GM12878 (cell line): Measurements from ENCODE around the gene PBRM1. TPM values are rescaled to one million over a fixed set of nuclear protein-coding genes. Genes with fewer than 3 reads are reported as not detected.

Source experiments
- ATAC-seq: fragments of 200-7000 bp; cut with Tn5 transposase; 3 replicates; pipeline ENCODE4 v1.9.1; 2020; ENCODE audit warnings: mild to moderate bottlenecking, moderate library complexity
- BruUV-seq: library from RNA; stranded (reverse); fragments of 400-500 nt; replicated peaks from 2 replicates; lab custom pipeline; 2021; lab: Mats Ljungman, UMichigan
- CTCF ChIA-PET: fragments of 300-600 bp; sonication (Branson Sonifier 250); formaldehyde crosslinking; extraction: SDS; loops from one replicate; lab custom pipeline; 2021; ENCODE audit warnings: inconsistent platforms; lab: Yijun Ruan, JAX
- POLR2A ChIA-PET: fragments of 350-600 bp; formaldehyde crosslinking; extraction: SDS; loops from one replicate; lab custom pipeline; 2021; ENCODE audit warnings: inconsistent platforms; lab: Charles Lee
- RAD21 ChIA-PET: fragments of 300-600 bp; sonication (Branson Sonifier 250); formaldehyde crosslinking; loops from one replicate; lab custom pipeline; 2023; ENCODE audit warnings: antibody characterized with exemption; ENCODE audit not compliant: unreplicated experiment; lab: Charles Lee
- SMC1A ChIA-PET: fragments of 300-600 bp; sonication (Branson Sonifier 250); formaldehyde crosslinking; loops from one replicate; lab custom pipeline; 2023; ENCODE audit not compliant: unreplicated experiment, uncharacterized antibody; lab: Charles Lee
- DNase-seq: peaks from one replicate; pipeline ENCODE4 v3.0.0-alpha.2; 2011; ENCODE audit warnings: low read depth, low spot score
- FAIRE-seq: peaks from 3 replicates; lab custom pipeline; 2011; peaks lifted over from hg19 to GRCh38; lab: Jason Lieb, UNC
- H2AFZ ChIP-seq: 2 replicates; pipeline ENCODE4 v1.6.0; 2011; ENCODE audit warnings: low read depth, low read length, control low read depth; ENCODE audit not compliant: control insufficient read depth
- H3K27ac ChIP-seq: 2 replicates; pipeline ENCODE4 v1.5.1; 2011; ENCODE audit warnings: control low read depth; ENCODE audit not compliant: control insufficient read depth, insufficient read depth
- H3K27me3 ChIP-seq, 2 experiments: replicated peaks in 1 of 2; 2 replicates each; pipeline versions ENCODE4 v1.6.0 to v1.6.1; 2011; ENCODE audit warnings: low read length in 1 of 2; ENCODE audit not compliant: control insufficient read depth in 2 of 2, insufficient read depth in 2 of 2
- H3K36me3 ChIP-seq, 2 experiments: 2 replicates each; pipeline ENCODE4 v1.5.1; 2011; ENCODE audit warnings: low read length in 1 of 2; ENCODE audit not compliant: control insufficient read depth in 2 of 2, insufficient read depth in 2 of 2
- H3K4me1 ChIP-seq: 2 replicates; pipeline ENCODE4 v1.6.1; 2011; ENCODE audit warnings: mild to moderate bottlenecking, low read length, moderate library complexity, mixed read lengths; ENCODE audit not compliant: control insufficient read depth, insufficient read depth
- H3K4me2 ChIP-seq: 2 replicates; pipeline ENCODE4 v1.6.0; 2011; ENCODE audit warnings: control low read depth; ENCODE audit not compliant: control insufficient read depth, insufficient read depth
- H3K4me3 ChIP-seq: fragments of 200-600 bp; sonication (generic); 2 replicates; pipeline ENCODE4 v1.5.1; 2016
- H3K79me2 ChIP-seq: 2 replicates; pipeline ENCODE4 v1.6.0; 2011; ENCODE audit warnings: low read length; ENCODE audit not compliant: control insufficient read depth, insufficient read depth
- H3K9ac ChIP-seq: 2 replicates; pipeline ENCODE4 v1.8.0; 2011; ENCODE audit warnings: low read length, control low read depth, mixed read lengths; ENCODE audit not compliant: control insufficient read depth, insufficient read depth
- H3K9me3 ChIP-seq: replicated peaks from 3 replicates; pipeline ENCODE4 v1.5.1; 2011; ENCODE audit warnings: mild to moderate bottlenecking, low read length; ENCODE audit not compliant: control insufficient read depth, insufficient read depth
- H4K20me1 ChIP-seq: 2 replicates; pipeline ENCODE4 v1.6.0; 2011; ENCODE audit not compliant: control insufficient read depth, insufficient read depth
- BRCA1 ChIP-seq: IDR thresholded peaks from 2 replicates; pipeline ENCODE4 v1.6.1; 2011; ENCODE audit warnings: low read depth, low read length, improper control_type of control experiment
- NFYA ChIP-seq: IDR thresholded peaks from 2 replicates; pipeline ENCODE4 v1.6.1; 2011; ENCODE audit warnings: low read depth, mild to moderate bottlenecking, low read length, improper control_type of control experiment, borderline replicate concordance
- RCOR1 ChIP-seq: conservative IDR thresholded peaks from 2 replicates; pipeline ENCODE4 v1.6.1; 2012; ENCODE audit warnings: low read depth, low read length, improper control_type of control experiment
- SIN3A ChIP-seq: IDR thresholded peaks from 2 replicates; pipeline ENCODE4 v1.6.1; 2012; ENCODE audit warnings: low read depth, low read length, improper control_type of control experiment
- TCF3 ChIP-seq: IDR thresholded peaks from 2 replicates; pipeline ENCODE4 v1.6.1; 2012; ENCODE audit warnings: low read depth, mild to moderate bottlenecking, low read length, borderline replicate concordance; ENCODE audit not compliant: insufficient read depth
- ZZZ3 ChIP-seq: IDR thresholded peaks from 2 replicates; pipeline ENCODE4 v1.6.1; 2011; ENCODE audit warnings: low read depth; ENCODE audit not compliant: control insufficient read depth, insufficient read length
- WGBS: methylation state at CpG from one replicate; pipeline ENCODE4 v1.1.6; 2016; ENCODE audit warnings: low lambda C conversion rate; ENCODE audit not compliant: insufficient replicate concordance, insufficient coverage; ENCODE audit errors: missing lambda C conversion rate; 5-methylcytosine and 5-hydroxymethylcytosine counted together
- in situ Hi-C: fragments of 300-500 bp; cut with MboI; formaldehyde crosslinking; loops from 9 replicates; pipeline ENCODE4 v1.14.3; 2018; ENCODE audit warnings: mixed read lengths
- intact Hi-C: fragments of 100-400 bp; cut with micrococcal nuclease; formaldehyde crosslinking; loops from one replicate; pipeline ENCODE4 v1.14.2; 2022; ENCODE audit not compliant: unreplicated experiment
- polyA plus RNA-seq, 11 experiments: library from polyadenylated mRNA; depleted of rRNA in 4 of 11; unstranded in 6 of 11; stranded (reverse) in 5 of 11; fragments of >200 nt; fragmentation: Nextera tagmentation in 4 of 11; fragmentation: Illumina TruSeq in 1 of 11; extraction: Ambion mirVana in 4 of 11; extraction: Trizol in 1 of 11; gene quantifications; 1 replicate in 1 of 11; 2 replicates in 10 of 11; pipeline versions ENCODE4 v1.2.1 to v1.2.3, GENCODE V29; 2011 to 2016; ENCODE audit warnings: inconsistent platforms in 2 of 11, missing spikeins in 2 of 11, low read depth in 1 of 11
- total RNA-seq, 4 experiments: library from RNA; depleted of rRNA in 3 of 4; stranded (reverse); fragments of >200 nt in 3 of 4; fragmentation: Illumina TruSeq in 1 of 4; extraction: Trizol in 1 of 4; gene quantifications; 2 replicates each; pipeline versions ENCODE4 v1.2.1 to v1.2.3, GENCODE V29; 2013 to 2021
- TF ChIP-seq, protein P1 (sequence below): fragments of 450-650 bp; IDR thresholded peaks from 2 replicates; pipeline ENCODE4 v1.6.1; 2017; ENCODE audit warnings: mild to moderate bottlenecking, moderate library complexity
- TF ChIP-seq, protein P2 (sequence below): fragments of 450-650 bp; conservative IDR thresholded peaks from 2 replicates; pipeline ENCODE4 v1.6.1; 2017; ENCODE audit warnings: mild to moderate bottlenecking, moderate library complexity
- TF ChIP-seq, protein P3 (sequence below): fragments of 150-350 bp; IDR thresholded peaks from 2 replicates; pipeline ENCODE4 v1.6.1; 2016; ENCODE audit warnings: low read depth, low read length
- TF ChIP-seq, protein P4 (sequence below): fragments of 450-650 bp; IDR thresholded peaks from 2 replicates; pipeline ENCODE4 v1.6.1; 2016; ENCODE audit warnings: mild to moderate bottlenecking

Gene PBRM1
- total and polyA plus RNA-seq, 10 of the 15 experiments (the other 5 are each of a cell fraction or from before 2014, with no cell fraction given), result 8.9 to 88.9 (median 39.3) TPM

DNA sequence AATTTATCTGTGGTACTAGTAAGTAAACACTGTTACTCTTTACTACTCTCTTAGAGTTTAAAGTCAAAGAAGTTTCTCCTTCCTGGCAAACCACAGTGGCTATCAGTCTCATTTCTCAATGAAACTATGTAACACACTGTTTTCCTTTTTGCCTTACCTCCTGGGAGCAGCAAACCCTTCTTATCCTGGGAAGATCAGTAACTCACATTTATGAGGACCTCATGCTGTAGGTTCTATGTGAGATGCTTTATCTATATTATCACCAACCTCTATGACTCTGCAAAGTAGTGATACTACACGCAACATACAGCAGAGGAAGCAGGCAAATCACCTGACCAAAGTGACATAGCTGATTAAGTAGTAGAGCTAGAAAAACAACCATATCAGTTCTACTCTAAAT, 35.3 kb downstream of the PBRM1 start:
- H3K27ac ChIP-seq, result no peak overlapping the region
- H3K36me3 ChIP-seq, result peaks cover 7 to 11% of the 10 kb centered on the region in 2 experiments
- H3K4me3 ChIP-seq, result no peak overlapping the region
- FAIRE-seq (no peak), DNase-seq (no peak), ATAC-seq (no peak)
- no peaks in the 10 kb centered on the region for H3K79me2 ChIP-seq
- H3K9ac ChIP-seq, result no peak overlapping the region
- H3K4me1 ChIP-seq, result no peaks in the 10 kb centered on the region
- ChIA-PET RAD21 (no interaction called here), CTCF (interaction anchor here (1.1 to 1.7 kb wide), 2 partner anchors 42 to 90 kb away, joined by 3 to 5 read pairs; no protein-coding TSS in a partner anchor), POLR2A (interaction anchor here (0.5 to 0.7 kb wide), 2 partner anchors 32 to 102 kb away, joined by 5 to 10 read pairs; no protein-coding TSS in a partner anchor), SMC1A (interaction anchor here (0.6 to 1.1 kb wide), 2 partner anchors 16 to 24 kb away, joined by 3 read pairs; no protein-coding TSS in a partner anchor)
- in situ Hi-C loops, result no loop called here
- 100% methylated on average over 1 of the region's 1 CpG for WGBS
- no peaks in the 10 kb centered on the region for H4K20me1 ChIP-seq
- H3K27me3 ChIP-seq, result no peaks in the 10 kb centered on the region
- BruUV-seq, result no TSS peak
- intact Hi-C loops, result no loop called here
- TF ChIP-seq, protein P1, sequence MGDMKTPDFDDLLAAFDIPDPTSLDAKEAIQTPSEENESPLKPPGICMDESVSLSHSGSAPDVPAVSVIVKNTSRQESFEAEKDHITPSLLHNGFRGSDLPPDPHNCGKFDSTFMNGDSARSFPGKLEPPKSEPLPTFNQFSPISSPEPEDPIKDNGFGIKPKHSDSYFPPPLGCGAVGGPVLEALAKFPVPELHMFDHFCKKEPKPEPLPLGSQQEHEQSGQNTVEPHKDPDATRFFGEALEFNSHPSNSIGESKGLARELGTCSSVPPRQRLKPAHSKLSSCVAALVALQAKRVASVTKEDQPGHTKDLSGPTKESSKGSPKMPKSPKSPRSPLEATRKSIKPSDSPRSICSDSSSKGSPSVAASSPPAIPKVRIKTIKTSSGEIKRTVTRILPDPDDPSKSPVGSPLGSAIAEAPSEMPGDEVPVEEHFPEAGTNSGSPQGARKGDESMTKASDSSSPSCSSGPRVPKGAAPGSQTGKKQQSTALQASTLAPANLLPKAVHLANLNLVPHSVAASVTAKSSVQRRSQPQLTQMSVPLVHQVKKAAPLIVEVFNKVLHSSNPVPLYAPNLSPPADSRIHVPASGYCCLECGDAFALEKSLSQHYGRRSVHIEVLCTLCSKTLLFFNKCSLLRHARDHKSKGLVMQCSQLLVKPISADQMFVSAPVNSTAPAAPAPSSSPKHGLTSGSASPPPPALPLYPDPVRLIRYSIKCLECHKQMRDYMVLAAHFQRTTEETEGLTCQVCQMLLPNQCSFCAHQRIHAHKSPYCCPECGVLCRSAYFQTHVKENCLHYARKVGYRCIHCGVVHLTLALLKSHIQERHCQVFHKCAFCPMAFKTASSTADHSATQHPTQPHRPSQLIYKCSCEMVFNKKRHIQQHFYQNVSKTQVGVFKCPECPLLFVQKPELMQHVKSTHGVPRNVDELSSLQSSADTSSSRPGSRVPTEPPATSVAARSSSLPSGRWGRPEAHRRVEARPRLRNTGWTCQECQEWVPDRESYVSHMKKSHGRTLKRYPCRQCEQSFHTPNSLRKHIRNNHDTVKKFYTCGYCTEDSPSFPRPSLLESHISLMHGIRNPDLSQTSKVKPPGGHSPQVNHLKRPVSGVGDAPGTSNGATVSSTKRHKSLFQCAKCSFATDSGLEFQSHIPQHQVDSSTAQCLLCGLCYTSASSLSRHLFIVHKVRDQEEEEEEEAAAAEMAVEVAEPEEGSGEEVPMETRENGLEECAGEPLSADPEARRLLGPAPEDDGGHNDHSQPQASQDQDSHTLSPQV, result no peak
- no peak for TF ChIP-seq RCOR1
- no peak for TF ChIP-seq TCF3
- TF ChIP-seq, protein P2, sequence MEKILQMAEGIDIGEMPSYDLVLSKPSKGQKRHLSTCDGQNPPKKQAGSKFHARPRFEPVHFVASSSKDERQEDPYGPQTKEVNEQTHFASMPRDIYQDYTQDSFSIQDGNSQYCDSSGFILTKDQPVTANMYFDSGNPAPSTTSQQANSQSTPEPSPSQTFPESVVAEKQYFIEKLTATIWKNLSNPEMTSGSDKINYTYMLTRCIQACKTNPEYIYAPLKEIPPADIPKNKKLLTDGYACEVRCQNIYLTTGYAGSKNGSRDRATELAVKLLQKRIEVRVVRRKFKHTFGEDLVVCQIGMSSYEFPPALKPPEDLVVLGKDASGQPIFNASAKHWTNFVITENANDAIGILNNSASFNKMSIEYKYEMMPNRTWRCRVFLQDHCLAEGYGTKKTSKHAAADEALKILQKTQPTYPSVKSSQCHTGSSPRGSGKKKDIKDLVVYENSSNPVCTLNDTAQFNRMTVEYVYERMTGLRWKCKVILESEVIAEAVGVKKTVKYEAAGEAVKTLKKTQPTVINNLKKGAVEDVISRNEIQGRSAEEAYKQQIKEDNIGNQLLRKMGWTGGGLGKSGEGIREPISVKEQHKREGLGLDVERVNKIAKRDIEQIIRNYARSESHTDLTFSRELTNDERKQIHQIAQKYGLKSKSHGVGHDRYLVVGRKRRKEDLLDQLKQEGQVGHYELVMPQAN, result no peak
- TF ChIP-seq SIN3A, result no peak
- TF ChIP-seq, protein P3, sequence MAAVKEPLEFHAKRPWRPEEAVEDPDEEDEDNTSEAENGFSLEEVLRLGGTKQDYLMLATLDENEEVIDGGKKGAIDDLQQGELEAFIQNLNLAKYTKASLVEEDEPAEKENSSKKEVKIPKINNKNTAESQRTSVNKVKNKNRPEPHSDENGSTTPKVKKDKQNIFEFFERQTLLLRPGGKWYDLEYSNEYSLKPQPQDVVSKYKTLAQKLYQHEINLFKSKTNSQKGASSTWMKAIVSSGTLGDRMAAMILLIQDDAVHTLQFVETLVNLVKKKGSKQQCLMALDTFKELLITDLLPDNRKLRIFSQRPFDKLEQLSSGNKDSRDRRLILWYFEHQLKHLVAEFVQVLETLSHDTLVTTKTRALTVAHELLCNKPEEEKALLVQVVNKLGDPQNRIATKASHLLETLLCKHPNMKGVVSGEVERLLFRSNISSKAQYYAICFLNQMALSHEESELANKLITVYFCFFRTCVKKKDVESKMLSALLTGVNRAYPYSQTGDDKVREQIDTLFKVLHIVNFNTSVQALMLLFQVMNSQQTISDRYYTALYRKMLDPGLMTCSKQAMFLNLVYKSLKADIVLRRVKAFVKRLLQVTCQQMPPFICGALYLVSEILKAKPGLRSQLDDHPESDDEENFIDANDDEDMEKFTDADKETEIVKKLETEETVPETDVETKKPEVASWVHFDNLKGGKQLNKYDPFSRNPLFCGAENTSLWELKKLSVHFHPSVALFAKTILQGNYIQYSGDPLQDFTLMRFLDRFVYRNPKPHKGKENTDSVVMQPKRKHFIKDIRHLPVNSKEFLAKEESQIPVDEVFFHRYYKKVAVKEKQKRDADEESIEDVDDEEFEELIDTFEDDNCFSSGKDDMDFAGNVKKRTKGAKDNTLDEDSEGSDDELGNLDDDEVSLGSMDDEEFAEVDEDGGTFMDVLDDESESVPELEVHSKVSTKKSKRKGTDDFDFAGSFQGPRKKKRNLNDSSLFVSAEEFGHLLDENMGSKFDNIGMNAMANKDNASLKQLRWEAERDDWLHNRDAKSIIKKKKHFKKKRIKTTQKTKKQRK, result no peak
- TF ChIP-seq ZZZ3, result no peak
- TF ChIP-seq, protein P4, sequence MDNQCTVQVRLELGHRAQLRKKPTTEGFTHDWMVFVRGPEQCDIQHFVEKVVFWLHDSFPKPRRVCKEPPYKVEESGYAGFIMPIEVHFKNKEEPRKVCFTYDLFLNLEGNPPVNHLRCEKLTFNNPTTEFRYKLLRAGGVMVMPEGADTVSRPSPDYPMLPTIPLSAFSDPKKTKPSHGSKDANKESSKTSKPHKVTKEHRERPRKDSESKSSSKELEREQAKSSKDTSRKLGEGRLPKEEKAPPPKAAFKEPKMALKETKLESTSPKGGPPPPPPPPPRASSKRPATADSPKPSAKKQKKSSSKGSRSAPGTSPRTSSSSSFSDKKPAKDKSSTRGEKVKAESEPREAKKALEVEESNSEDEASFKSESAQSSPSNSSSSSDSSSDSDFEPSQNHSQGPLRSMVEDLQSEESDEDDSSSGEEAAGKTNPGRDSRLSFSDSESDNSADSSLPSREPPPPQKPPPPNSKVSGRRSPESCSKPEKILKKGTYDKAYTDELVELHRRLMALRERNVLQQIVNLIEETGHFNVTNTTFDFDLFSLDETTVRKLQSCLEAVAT, result no peak
- TF ChIP-seq NFYA, result no peak
- no peak for TF ChIP-seq BRCA1
- H3K4me2 ChIP-seq, result no peak overlapping the region
- no peaks in the 10 kb centered on the region for H3K9me3 ChIP-seq
- no peak overlapping the region for H2AFZ ChIP-seq
